A673 (cell line): ENCODE measurements around the gene RBM17. TPM values are rescaled to one million over a fixed set of nuclear protein-coding genes. Genes with fewer than 3 reads are reported as not detected.

Experiments
- BruUV-seq: library from RNA; stranded (reverse); fragments of 400-500 nt; replicated peaks from 2 replicates; lab custom pipeline; 2021; lab: Mats Ljungman, UMichigan
- CTCF ChIA-PET: fragments of 300-600 bp; sonication (Branson Sonifier 250); formaldehyde crosslinking; loops from one replicate; lab custom pipeline; 2022; ENCODE audit warnings: antibody characterized with exemption; lab: Charles Lee
- POLR2A ChIA-PET: fragments of 300-600 bp; sonication (Branson Sonifier 250); formaldehyde crosslinking; loops from one replicate; lab custom pipeline; 2022; ENCODE audit warnings: antibody characterized with exemption; ENCODE audit not compliant: low non-redundant PET; lab: Charles Lee
- DNase-seq: peaks from one replicate; pipeline ENCODE4 v3.0.0-alpha.2; 2015; ENCODE audit warnings: low spot score
- H3K27ac ChIP-seq: fragments of 200-600 bp; sonication (generic); 2 replicates; pipeline ENCODE4 v1.5.1; 2016; ENCODE audit warnings: mixed run types, low read depth, mild to moderate bottlenecking, mixed read lengths, antibody characterized with exemption, low read length; ENCODE audit not compliant: poor library complexity, severe bottlenecking
- H3K27me3 ChIP-seq: fragments of 200-600 bp; sonication (generic); replicated peaks from 2 replicates; pipeline ENCODE4 v1.6.1; 2017; ENCODE audit warnings: mixed run types, low read depth, mild to moderate bottlenecking, mixed read lengths, antibody characterized with exemption, low read length; ENCODE audit not compliant: insufficient read depth, poor library complexity
- H3K36me3 ChIP-seq: fragments of 200-600 bp; sonication (generic); 2 replicates; pipeline ENCODE4 v1.6.1; 2016; ENCODE audit warnings: mixed run types, mild to moderate bottlenecking, mixed read lengths, antibody characterized with exemption, low read length; ENCODE audit not compliant: insufficient read depth, poor library complexity, severe bottlenecking
- H3K4me1 ChIP-seq: fragments of 200-600 bp; sonication (generic); 2 replicates; pipeline ENCODE4 v1.6.1; 2017; ENCODE audit warnings: mixed run types, mild to moderate bottlenecking, mixed read lengths, antibody characterized with exemption, low read length; ENCODE audit not compliant: insufficient read depth, poor library complexity, severe bottlenecking
- H3K4me3 ChIP-seq: fragments of 200-600 bp; sonication (generic); 2 replicates; pipeline ENCODE4 v1.5.1; 2016; ENCODE audit warnings: low read depth, mixed run types, mild to moderate bottlenecking, mixed read lengths, low read length; ENCODE audit not compliant: poor library complexity, severe bottlenecking
- H3K9me3 ChIP-seq: fragments of 200-600 bp; sonication (generic); 2 replicates; pipeline ENCODE4 v1.6.1; 2016; ENCODE audit warnings: mixed run types, low read depth, mild to moderate bottlenecking, mixed read lengths, antibody characterized with exemption, low read length; ENCODE audit not compliant: poor library complexity, severe bottlenecking
- EZH2 ChIP-seq: fragments of 200-600 bp; sonication (generic); IDR thresholded peaks from 2 replicates; pipeline ENCODE4 v1.6.1; 2017; ENCODE audit warnings: borderline replicate concordance, low read depth, mild to moderate bottlenecking, mixed read lengths, antibody characterized with exemption, low read length; ENCODE audit not compliant: poor library complexity, severe bottlenecking
- intact Hi-C: fragments of 100-400 bp; cut with micrococcal nuclease; formaldehyde crosslinking; loops from one replicate; pipeline ENCODE4 v1.10.0; 2022; ENCODE audit not compliant: unreplicated experiment
- total RNA-seq: library from RNA; stranded (reverse); gene quantifications from 2 replicates; pipeline ENCODE4 v1.2.3, GENCODE V29; 2021
- TF ChIP-seq, protein P1 (sequence below): fragments of 300-800, 200-600 bp; sonication (generic); conservative IDR thresholded peaks from 2 replicates; pipeline ENCODE4 v1.5.1; 2017; ENCODE audit warnings: low read depth, mild to moderate bottlenecking, antibody characterized with exemption, low read length, moderate library complexity, mixed read lengths

The RBM17 gene
- total RNA-seq, 1 experiment from 2014 or later, result 195 TPM

DNA sequence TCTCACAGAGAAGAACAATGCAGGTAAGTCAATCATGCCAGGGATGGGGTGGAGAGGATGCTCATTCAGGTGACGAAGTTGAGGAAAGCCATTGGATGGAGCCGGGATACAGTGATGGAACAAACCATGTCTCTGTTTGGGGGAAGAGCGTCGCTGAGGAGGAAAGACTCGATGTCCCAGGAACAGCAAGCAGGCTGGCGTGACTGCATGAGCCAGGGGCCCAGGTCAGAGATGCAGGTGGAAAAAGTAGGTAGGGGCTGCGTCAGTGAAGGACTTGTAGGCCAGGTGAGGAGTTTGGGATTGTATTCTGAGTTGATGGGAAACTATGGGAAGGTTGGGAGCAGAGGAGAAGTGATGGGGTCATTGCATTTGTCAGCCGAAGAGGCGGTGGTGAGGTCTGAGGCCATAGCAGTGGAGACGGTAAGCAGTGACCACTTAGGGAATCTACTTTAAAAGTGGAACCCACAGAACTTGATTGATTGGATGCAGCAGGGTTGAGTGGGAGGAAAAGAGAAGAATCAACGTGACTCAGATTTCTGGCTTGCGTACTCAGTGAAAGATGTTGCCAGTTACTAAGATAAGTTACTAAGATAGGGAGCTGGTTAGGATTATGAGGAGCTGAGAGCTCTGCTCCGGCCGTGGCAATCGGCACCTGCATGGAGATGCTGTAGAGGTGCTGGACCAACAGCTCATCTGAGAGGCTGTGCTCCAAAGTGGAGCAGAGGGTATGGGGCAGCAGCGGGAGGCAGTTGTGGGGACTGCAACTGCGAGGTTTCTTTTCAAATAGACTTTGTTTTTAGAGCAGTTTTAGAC is 14.1 kb upstream of the RBM17 start:
- Histone ChIP-seq H3K27ac (no peak overlapping the region), H3K36me3 (no peaks in the 10 kb centered on the region), H3K9me3 (no peaks in the 10 kb centered on the region), H3K4me3 (no peak overlapping the region), H3K27me3 (peaks cover 54% of the 10 kb centered on the region), H3K4me1 (no peaks in the 10 kb centered on the region)
- TF ChIP-seq EZH2, result no peak
- TF ChIP-seq, protein P1, sequence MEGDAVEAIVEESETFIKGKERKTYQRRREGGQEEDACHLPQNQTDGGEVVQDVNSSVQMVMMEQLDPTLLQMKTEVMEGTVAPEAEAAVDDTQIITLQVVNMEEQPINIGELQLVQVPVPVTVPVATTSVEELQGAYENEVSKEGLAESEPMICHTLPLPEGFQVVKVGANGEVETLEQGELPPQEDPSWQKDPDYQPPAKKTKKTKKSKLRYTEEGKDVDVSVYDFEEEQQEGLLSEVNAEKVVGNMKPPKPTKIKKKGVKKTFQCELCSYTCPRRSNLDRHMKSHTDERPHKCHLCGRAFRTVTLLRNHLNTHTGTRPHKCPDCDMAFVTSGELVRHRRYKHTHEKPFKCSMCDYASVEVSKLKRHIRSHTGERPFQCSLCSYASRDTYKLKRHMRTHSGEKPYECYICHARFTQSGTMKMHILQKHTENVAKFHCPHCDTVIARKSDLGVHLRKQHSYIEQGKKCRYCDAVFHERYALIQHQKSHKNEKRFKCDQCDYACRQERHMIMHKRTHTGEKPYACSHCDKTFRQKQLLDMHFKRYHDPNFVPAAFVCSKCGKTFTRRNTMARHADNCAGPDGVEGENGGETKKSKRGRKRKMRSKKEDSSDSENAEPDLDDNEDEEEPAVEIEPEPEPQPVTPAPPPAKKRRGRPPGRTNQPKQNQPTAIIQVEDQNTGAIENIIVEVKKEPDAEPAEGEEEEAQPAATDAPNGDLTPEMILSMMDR, result no peak
- POLR2A ChIA-PET, result no interaction called here
- BruUV-seq, result no TSS peak
- CTCF ChIA-PET, result no interaction called here
- intact Hi-C loops, result no loop called here
- no peak for DNase-seq

DNA sequence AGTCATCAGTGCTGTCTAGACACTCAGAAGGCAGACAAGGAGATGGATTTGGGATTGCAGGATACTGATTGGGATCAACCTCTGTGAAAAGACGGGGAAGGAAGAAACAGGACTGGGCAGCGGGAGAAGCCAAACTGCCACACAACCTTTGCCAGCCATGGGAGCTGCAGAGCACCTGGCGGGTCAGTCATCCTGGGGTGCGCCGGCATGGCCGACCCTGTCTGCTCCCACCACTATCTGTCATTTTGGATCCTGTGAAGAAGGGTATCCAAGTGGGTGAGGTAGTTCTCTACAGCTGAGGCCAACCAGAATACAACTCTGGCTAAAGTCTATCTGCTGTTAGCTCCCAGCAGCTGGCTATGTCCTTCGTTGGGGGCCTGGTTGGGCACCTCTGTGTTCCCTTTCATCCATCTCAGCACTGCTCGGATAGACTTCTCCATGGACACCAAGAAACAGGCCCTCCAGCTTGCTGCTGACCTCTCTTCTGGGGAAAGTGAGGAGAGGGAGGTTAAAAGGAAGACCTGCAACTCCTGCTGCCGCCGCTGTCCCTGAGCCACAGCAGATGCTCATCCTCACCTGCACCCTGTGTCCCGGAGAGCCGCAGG is 11.7 kb upstream of the RBM17 start:
- BruUV-seq, result no TSS peak
- CTCF ChIA-PET, result no interaction called here

GRCh38 chr10:6079044-6079443 is 9.8 kb upstream of the RBM17 start:
- no peak for DNase-seq
- no peaks in the 10 kb centered on the region for H3K9me3 ChIP-seq
- H3K4me1 ChIP-seq, result no peaks in the 10 kb centered on the region
- H3K27ac ChIP-seq, result no peak overlapping the region
- no peaks in the 10 kb centered on the region for H3K36me3 ChIP-seq
- intact Hi-C loops, result no loop called here
- TF ChIP-seq, protein P1, result no peak
- TF ChIP-seq EZH2, result no peak
- H3K4me3 ChIP-seq, result no peak overlapping the region
- H3K27me3 ChIP-seq, result peaks cover 49% of the 10 kb centered on the region
- BruUV-seq, result no TSS peak
- ChIA-PET CTCF (no interaction called here), POLR2A (interaction anchor here (0.6 kb wide), 1 partner anchor 391 kb away, joined by 4 read pairs; no protein-coding TSS in a partner anchor)

More for the DNA sequence above, 11.7 kb upstream of the RBM17 start:
- Histone ChIP-seq H3K4me1 (no peaks in the 10 kb centered on the region), H3K4me3 (no peak overlapping the region), H3K36me3 (no peaks in the 10 kb centered on the region), H3K9me3 (no peaks in the 10 kb centered on the region), H3K27me3 (peaks cover 53% of the 10 kb centered on the region), H3K27ac (no peak overlapping the region)
- no peak for DNase-seq
- POLR2A ChIA-PET, result no interaction called here
- TF ChIP-seq, protein P1, result no peak
- no peak for TF ChIP-seq EZH2
- intact Hi-C loops, result no loop called here
